GOT3 (cell line): ENCODE measurements around the gene PPME1.

ENCODE experiments used
- DNase-seq: peaks from one replicate; lab custom pipeline; 2025; ENCODE audit warnings: mixed read lengths; lab: John Stamatoyannopoulos, UW

The PPME1 gene

GRCh38 chr11:74226907-74227306 lies 55.8 kb downstream of the PPME1 start:
- DNase-seq: no peak

GRCh38 chr11:74232311-74232950 lies 61.3 kb downstream of the PPME1 start:
- DNase-seq: no peak

GRCh38 chr11:74233683-74234082 lies 62.6 kb downstream of the PPME1 start:
- no peak for DNase-seq

DNA sequence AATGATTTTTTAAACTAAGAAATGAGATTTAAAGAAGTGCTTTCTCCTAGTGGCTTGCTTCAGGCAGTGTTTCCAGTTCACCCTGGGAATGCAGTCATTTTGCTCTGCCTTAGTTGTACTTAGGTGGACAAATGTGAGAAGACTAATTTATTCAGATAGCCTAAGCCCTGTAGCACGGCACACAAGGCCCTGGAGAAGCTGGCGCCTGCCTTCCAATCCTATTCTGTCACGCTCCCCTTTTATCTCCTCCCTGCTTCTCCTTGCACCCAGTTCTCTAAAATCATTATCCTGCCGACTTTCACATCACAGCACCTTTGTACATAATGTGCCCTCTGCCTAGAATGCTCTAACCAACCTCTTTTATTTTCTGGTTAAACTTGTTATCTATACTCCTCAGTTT lies 64.0 kb downstream of the PPME1 start:
- no peak for DNase-seq

GRCh38 chr11:74237541-74237940 lies 66.5 kb downstream of the PPME1 start:
- no peak for DNase-seq

DNA sequence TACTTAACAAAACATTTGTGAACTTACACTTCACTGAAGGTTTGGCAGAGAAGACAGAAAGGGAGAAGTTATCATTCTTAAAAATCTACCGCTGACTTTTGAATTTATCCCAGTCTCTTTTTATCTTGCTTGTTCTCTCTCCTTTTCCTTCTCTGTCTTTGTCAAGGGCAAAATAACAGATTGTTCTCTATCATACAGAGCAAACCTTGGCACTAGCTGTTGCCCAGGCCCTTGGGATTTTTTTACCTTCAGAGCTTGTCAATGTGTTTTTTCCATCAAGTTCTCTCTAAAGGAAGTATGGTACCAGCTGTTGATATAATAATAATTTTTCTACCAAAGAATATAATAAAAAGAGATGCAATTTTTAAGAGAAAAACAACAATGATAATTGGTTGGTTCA lies 67.2 kb downstream of the PPME1 start:
- no peak for DNase-seq

- DNase-seq: no peak
Observed at GRCh38 chr11:74248469-74248868, 77.4 kb downstream of the PPME1 start.

GRCh38 chr11:74249496-74249895 lies 78.4 kb downstream of the PPME1 start:
- DNase-seq: no peak

DNA sequence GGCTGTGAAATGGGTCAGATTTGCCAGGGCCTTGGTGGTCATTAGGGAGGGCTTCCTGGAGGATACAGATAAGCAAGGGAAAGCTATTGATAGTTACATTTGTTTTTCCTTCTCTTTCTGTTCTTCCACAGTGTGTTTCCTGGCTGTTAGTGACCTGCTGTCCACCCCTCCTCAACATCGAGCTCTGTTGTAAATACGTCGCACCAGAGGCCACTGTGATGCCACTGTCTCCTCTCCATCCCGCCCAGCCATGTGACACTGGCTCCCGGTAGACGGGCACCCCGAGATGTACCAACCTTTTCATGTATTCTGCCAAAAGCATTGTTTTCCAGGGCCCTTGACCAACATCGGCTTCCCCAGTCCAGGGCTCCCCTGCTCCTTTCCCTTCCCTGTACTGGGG lies 82.3 kb downstream of the PPME1 start:
- DNase-seq: no peak

- no peak for DNase-seq
Observed at GRCh38 chr11:74255741-74256375, 84.8 kb downstream of the PPME1 start.

DNA sequence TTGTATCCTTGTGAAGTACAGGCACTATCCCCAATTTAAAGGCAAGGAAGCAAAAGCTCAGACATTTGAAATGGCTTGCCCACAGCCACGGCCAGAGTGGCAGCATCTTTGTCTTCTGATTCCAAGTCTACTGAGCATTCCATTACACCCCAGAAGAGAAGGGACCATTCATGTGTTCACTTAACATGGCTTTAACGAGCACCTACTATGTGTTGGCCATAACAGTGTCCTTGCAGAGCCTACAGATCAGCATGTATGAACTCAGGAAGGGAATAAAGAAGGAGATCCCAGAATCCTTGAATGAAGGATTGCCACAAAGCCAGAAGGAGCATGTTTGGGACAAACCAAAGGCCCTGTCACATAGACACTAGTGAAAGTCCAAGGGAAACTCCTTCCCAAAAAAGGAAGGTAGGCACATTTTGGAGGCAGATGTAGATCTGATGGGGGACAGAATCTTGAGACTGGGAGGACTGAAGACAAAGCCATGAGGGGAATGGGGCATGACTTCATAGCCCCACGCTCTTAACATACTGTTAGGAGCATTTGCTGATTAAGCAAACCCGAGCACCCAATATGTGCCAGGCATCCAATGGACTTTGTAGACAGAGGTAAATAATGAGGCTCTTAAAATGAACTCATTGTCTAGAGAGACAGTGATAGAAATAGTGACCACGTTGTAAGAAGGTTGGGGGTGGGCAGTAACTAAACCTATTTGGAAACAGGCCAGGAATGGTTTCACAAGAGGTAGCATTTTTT lies 85.5 kb downstream of the PPME1 start:
- DNase-seq: no peak

DNA sequence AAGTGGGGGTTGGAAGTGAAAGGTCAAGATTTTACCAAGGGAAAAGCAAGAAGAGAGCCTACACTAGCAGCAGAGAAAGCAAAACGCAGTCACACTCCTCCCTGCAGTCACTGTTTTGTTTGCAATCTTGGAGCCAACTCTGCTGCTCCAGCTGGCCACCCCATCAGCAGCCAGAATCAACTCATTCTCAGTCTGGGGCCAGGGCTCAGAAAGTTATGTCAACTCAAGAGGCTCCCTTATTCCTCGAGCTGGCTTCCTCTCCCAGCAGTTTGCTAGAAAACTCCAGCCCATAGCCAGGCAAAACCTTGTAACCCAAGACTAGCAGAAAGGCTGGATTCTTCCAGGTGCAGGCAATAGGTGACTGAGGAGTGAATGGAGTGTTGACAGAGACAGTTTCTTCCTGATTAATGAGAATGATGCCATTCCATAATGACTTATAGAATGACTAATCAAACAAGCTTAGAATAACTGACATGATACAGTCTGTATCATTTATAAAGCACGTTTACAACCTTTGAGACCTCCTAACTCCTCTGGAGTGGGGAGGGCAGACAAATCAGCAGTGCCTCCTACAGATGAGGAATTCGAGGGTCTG lies 87.0 kb downstream of the PPME1 start:
- DNase-seq: no peak

GRCh38 chr11:74262725-74263124 lies 91.6 kb downstream of the PPME1 start:
- DNase-seq: no peak

GRCh38 chr11:74265256-74265655 lies 94.2 kb downstream of the PPME1 start:
- no peak for DNase-seq

GRCh38 chr11:74267014-74267413 lies 95.9 kb downstream of the PPME1 start:
- DNase-seq: no peak

DNA sequence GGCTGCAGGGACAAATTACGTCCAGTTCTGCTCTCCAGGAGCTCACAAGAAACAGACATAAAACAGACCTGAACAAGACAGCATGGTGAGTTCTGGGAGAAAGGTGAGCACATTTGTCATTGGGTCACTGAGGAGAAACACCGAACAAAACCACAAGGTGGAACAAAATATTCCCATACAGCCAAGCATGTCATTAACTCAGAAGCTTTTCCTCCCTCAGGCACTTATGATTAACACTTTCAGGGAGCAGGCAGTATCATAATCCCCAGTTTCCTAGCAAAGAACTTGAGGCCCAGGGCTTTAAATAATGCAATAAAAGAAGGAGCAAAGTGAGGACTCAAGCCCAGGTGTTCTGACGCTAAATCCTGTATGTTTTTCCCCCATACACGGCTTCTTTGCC lies 97.4 kb downstream of the PPME1 start:
- no peak for DNase-seq

DNA sequence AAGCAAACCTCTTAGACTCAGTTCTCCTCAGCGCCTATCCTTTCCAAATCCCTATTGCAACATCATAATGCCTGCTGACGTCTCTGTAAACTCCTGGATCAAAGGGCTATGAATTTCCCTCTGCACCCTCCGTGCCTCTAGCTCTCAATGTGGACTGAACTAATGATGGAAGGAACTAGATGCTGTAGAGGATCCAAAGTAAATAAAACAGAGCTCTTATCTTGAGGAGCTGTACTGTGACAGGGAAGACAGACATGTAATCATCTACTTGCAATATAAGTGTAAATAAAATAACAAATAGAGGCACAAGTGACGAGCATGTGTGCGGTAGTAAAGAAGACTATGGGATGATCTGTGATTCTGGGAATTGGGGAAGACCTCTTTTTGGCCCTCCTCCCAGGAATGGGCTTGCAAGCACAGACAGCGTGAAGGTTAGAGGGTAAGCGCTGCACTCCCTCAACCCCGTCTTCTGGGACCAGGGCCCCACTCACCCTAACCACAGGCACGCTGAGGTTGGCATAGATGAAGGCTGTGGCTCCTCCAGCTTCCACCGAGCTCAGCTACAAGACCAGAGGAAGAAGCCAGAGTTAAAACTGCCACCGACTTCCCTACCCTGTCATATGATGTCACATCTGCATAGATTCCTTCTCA lies 98.2 kb downstream of the PPME1 start:
- no peak for DNase-seq

DNA sequence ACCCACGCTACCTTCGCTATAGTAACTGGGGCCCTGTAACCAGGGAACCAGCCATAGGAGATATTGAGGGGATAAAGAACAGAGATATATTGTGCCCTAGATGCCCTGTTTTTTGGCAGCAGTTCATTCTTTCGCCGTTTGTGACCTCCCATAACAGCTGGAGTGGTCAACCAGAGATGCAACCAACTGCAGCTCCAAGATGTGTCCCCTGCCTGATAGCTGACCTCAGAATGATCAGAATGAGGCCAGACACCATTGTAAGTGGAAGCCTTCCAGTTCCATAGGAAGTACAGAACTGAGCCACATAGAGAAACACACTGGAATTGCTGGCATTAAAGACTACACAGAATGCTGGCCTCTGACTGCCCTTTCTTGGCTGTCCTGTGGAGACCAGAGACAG lies 101.2 kb downstream of the PPME1 start:
- no peak for DNase-seq

- no peak for DNase-seq
Observed at GRCh38 chr11:74276581-74276980, 105.5 kb downstream of the PPME1 start.

DNA sequence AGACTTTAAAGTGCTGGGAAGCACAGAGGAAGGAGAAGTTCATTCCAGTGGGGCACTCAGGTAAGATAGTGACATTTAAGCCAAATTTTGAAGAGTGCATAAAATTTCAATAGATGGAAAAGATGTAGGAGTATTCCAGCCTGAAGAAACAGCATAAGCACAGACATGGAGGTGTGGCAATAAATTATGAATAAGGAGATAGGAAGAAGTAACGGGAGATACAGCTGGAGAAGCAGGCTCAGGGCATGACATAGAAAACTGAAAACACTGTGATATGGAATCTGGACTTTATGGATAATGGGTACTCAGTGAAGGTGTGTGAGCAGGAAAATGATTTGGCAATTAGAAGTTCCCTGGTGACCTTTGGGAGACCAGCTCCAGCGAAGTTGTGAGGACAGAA lies 107.0 kb downstream of the PPME1 start:
- DNase-seq: no peak

DNA sequence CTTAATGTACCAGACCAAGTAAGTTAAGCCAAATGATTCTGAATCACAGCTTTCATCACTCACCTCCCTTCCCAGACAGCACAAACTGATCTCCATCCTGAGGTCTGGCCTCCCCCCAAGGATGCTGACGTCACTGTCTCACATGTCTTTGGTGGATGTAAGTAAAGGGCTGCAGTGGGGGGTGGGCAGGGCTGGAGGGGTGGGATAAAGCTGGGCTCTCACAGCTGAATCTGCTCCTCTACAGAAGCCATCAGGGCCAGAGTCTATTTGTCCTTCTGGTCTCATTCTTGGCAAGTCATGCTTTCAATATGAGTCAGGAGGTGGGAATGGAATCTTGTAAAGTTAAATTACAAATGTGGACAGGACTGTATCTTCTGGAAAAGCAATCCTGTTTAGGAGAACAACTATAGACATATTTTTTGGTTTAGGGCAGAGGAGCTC lies 107.7 kb downstream of the PPME1 start:
- DNase-seq: no peak

- no peak for DNase-seq
Observed at GRCh38 chr11:74279256-74279655, 108.2 kb downstream of the PPME1 start.
